SH-SY5Y (cell line): ENCODE data around the gene SAMD4B.

Experiments used
- GATA2 ChIP-seq: IDR thresholded peaks from 2 replicates; pipeline ENCODE4 v1.6.1; 2011; ENCODE audit warnings: mild to moderate bottlenecking, low read depth, low read length
- GATA3 ChIP-seq: IDR thresholded peaks from 2 replicates; pipeline ENCODE4 v1.6.1; 2011; ENCODE audit warnings: low read depth, mild to moderate bottlenecking, low read length, moderate library complexity

Gene SAMD4B

DNA sequence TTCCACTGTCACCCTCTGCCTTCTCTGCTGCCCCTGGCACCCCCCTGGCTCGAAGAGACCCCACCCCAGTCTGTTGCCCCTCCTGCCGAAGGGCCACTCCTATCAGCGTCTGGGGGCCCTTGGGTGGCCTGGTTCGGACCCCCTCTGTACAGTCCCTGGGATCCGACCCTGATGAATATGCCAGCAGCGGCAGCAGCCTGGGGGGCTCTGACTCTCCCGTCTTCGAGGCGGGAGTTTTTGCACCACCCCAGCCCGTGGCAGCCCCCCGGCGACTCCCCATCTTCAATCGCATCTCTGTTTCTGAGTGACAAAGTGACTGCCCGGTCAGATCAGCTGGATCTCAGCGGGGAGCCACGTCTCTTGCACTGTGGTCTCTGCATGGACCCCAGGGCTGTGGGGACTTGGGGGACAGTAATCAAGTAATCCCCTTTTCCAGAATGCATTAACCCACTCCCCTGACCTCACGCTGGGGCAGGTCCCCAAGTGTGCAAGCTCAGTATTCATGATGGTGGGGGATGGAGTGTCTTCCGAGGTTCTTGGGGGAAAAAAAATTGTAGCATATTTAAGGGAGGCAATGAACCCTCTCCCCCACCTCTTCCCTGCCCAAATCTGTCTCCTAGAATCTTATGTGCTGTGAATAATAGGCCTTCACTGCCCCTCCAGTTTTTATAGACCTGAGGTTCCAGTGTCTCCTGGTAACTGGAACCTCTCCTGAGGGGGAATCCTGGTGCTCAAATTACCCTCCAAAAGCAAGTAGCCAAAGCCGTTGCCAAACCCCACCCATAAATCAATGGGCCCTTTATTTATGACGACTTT, 66.4 kb downstream of the SAMD4B start:
- TF ChIP-seq GATA2 (no peak), GATA3 (no peak)

DNA sequence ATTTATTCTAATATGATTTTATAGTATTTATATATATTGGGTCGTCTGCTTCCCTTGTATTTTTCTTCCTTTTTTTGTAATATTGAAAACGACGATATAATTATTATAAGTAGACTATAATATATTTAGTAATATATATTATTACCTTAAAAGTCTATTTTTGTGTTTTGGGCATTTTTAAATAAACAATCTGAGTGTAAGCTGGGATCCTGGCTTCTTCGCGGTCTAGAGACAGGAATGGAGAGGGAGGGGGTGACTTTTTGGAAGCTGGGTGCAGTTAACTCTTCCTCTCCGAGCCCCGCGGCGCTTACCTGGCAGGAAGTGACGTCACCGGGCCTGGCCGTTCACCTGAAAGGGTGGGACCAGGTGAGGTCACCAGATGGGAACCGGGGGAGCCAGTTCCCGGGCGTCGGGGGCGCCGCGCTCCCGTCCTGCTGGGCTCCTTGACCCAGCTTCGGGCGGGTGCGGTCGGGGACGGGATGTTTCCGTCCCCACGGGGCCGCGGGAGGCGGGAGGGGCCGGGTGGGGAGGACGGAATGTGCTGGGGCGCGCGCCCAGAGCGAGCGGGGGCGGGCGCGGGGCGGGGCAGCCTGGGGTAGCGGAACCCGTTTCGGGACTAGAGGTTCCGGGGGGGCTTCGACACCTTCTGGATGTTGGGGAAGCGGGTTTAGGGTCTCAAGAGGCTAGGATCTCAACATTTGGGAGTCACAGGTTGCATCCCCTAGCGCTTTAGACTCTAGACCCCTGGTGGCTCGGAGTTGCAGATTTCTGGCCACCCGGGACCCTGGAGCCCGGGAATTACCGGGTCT, 67.2 kb downstream of the SAMD4B start:
- TF ChIP-seq GATA3 (no peak), GATA2 (no peak)

DNA sequence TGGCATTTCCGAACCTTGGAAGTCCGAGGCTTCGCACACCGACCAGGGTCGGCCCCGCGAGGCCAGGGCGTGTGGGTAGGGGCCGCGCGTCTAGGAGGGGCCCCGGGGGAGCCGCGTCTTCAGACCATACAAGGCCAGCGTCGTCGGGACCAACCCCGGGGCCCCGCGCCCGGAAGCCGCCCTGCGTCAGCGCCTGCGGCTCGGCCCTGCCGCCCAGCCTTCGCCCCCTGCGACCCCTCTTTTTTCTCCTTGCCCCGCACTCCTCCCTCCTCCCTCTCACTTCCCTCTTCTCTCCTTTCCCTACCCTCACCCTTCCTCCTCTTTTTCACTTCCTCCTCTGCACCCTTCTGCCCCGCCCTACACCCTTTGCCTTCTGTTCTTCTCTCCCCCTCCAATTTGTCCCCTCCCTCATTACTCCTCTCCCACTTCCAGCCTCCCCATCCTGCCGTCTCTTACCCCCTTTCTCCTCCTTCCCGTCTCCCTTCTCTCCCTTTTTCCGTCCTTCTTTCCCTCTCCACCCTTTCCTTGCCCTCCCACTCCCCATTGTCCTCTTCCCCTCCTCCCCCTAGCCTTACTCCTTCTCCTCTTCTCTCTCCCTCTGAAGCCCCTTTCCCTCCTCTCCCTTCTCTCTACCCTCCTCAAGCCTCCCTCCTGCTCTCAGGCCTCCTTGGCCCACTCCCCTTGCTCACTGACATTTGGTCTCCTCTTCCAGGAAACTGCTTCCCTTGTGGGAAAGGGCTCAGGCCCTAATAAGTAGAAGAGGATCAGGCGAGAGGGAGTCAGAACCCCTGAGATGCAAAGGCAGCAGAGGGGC, 68.0 kb downstream of the SAMD4B start:
- TF ChIP-seq GATA2 (no peak), GATA3 (no peak)

DNA sequence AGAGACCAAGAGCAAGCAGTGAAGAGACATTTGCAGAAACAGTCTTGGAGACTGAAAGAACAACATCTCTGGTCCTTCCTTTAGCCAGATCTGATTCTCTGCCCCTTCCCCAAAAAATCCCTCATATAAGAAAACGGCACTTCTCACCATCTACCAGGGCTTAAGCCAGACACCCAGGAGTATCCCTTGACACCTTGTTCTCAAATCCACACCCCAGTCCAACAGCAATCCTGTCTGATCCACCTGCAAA, 68.5 kb downstream of the SAMD4B start:
- TF ChIP-seq GATA3 (no peak), GATA2 (no peak)

DNA sequence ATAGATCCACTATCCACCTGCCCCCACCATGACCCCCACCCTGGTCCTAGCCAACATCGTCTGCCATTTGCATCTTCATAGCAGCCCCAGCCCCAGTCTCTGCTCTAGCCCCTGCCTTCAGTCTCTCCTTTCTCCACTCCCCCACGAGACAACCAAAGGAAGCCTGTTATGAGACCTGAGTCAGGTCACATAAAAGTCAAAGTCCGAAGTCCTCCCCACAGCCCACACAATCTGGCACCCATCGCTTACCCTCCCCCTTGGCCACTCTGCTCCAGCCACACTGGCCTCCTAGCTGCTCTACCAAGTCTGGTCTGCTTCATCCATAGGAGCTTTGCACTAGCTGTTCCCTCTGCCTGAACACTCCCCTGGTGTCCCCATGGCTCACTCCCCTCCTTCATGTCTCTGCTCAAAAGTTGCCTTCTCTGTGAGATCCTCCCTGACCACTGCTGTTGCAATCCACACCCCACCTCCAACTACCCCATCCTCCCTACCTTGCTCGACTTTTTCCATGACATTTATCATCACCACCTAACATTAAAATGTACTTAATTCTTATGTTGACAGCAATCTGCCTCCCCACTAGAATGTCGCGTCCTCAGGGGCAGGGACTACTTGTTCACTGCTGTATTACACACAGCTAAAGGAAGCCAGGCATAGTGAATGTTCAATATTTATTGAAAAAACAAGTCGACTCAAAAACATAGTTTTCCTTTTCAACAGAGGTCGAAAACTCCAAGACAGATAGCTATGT, 69.0 kb downstream of the SAMD4B start:
- TF ChIP-seq GATA3 (no peak), GATA2 (no peak)

DNA sequence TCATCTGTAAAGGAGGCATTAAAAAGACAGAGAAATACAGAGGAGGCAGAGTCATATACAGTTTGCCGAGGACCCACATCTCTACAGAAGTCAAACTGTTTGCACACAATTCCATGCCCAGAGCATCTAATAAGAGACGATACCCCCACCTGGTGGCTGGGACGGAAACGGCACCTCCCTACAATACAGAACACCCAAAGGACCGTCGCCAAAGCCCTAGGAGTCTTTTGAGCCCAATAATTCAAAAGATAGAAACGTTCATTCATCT, 69.5 kb downstream of the SAMD4B start:
- no peak for TF ChIP-seq GATA2
- TF ChIP-seq GATA3: no peak

DNA sequence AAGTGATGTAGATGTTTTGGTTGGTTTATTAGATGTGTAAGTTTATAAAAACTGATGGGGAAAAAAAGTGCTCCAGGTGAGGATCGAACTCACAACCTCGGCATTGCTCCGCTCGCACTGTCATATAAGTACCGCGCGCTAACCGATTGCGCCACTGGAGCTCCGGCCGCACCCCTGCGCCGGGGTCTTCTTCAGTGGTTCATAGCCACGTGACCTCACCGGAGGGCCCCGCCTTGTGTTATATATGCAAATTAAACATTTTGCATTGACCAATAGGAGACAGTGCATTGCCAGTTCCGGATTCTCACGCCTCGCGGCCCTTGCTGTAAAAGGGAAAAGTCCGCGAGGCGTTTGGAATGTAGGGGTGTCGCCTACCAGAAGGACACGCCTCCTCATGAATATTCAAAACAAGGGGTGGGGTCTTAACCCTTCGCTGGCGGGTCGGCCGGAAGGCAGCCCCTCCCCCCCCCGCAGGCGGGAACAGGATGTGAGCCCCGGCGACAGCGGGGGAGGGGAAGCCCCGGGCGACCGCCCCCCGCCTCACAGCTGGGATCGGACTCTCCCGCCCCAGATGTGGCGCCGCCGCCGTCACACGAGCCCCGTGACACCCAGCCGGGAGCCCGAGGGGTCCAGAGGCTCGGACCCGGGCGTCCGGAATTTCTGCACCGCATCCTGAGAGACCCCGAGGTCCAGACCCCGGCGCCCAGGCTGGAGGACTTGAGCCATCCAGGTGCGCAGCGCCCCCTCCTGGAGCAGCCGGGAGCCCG, 70.1 kb downstream of the SAMD4B start, which contains the start of gene PLEKHG2:
Gene PLEKHG2, plus strand, starts transcription at position 570 of the 767 bp plus-strand sequence. CDS start 1,418 bp downstream, outside the sequence.
- TF ChIP-seq GATA3 (no peak), GATA2 (no peak)

DNA sequence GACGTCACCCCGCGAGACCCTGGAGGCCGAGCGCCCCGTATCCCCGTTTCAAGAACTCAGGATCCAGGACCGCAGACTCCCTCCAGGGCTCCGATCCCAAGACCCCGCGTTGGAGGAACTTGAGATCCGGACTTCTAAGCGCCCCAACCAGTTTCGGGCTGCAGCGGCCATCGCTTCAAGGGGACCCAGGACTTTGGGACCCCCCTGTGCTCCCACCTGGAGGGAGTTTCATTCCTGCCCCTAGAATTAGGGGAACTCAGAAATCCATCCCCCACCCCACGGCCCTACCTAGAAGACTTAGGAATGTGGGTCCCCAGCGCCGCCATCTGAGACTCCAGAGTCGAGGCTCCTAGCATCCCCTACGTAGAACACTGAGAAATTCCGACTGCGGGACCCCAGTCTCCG, 70.6 kb downstream of the SAMD4B start:
- no peak for TF ChIP-seq GATA2

DNA sequence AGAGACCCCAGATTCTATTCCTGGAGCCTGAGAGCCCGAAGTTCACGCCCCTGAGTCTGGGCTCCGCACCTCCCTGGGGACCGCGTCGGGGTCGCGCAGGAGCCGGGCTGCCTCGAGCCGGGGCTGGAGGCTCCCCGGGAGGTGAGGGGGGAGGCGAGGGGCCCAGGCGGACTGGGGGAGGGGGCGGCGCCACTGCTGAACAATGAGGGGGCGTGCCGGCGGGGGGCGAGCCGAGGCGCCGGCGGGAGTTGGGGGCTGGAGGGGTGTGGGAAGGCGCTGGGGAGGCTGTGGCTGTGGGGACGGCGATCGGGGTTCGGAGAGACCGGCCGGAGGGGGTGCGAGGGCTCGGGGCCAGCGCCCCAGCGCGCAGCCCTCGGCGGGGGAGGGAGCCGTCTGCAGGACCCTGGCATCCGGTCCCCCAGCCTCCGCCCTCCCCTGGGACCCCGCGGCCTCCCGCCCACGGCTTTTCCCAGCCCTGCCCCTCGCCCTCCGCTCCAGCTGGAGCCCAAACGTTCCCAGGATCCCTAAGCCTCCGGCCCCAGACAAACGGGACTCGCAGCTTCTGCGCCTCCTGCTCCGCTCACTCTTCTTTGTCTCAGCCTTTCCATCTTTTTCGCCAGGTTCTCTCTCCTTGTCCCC, 71.2 kb downstream of the SAMD4B start:
- TF ChIP-seq GATA2 (no peak), GATA3 (no peak)

DNA sequence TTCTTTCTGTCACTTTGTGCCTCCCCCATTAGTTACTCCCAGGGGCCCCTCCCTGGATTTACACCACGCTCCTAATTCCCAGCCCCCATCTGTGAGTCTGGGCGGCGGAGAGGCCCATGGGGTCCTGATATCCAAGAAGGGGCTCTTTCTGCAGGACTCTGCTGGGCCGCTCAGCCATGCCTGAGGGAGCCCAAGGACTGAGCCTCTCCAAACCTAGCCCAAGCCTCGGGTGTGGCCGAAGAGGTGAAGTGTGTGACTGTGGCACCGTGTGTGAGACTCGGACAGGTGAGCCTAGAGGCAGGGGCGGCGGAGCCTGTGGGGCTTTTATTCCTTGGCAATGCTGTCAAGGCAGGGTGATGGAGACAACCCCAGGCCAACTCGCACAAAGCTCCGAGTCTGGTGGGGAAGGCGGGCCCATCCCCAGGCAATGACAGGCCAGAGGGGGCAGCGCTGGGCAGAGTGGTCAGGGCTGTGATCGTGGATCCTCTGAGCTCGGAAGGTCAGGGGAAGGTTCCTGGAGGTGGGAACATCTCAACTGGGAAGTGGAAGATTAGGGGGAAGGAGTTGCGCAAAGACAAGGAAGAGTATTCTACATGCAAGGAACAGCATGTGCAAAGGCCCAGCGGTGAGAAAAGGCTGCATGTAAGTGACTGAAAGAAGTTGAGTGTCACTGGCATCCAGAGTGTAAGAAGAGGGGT, 71.8 kb downstream of the SAMD4B start:
- no peak for TF ChIP-seq GATA2
- no peak for TF ChIP-seq GATA3

DNA sequence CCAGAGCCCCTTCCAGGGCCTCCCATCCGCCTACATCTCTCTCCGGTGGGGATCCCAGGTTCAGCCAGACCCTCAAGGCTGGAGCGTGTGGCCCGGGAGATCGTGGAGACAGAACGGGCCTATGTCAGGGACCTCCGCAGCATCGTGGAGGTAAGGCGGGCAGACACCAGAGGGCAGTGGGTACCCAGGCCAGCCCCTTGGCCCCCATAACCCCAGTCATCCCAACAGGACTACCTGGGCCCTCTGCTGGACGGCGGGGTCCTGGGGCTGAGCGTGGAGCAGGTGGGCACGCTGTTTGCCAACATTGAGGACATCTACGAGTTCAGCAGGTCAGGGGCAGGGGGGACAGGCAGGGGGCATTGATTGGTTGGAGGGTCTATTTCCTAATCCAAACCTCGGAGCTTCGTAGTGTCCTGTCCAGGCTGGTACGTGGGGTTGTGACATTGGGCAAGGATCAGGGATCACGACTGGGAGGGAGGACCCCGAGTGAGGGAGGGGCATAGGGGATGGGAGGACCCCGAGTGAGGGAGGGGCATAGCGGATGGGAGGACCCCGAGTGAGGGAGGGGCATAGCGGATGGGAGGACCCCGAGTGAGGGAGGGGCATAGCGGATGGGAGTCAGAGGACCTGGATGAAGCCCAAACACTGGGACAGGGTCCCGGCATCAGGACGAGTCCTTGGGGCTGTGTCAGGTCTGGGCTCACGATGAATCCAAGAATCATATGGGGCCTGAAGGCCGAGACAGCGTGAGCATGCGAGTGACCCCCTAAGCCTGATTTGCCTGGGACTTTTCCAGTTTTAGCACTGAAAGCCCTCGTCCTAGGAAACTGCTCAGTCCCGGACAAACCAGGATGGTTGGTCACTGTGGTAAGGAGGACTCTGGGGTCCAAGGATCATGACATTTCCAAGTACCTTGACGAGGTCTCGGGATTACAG, 73.2 kb downstream of the SAMD4B start:
- no peak for TF ChIP-seq GATA3
- no peak for TF ChIP-seq GATA2
